HG02973 (cell line): ENCODE results near the gene JKAMP.

Experiments used
- ATAC-seq: cut with Tn5 transposase; IDR thresholded peaks from one replicate; pipeline ENCODE4 v1.9.1; 2021; ENCODE audit warnings: moderate library complexity; ENCODE audit not compliant: unreplicated experiment

Gene JKAMP

DNA sequence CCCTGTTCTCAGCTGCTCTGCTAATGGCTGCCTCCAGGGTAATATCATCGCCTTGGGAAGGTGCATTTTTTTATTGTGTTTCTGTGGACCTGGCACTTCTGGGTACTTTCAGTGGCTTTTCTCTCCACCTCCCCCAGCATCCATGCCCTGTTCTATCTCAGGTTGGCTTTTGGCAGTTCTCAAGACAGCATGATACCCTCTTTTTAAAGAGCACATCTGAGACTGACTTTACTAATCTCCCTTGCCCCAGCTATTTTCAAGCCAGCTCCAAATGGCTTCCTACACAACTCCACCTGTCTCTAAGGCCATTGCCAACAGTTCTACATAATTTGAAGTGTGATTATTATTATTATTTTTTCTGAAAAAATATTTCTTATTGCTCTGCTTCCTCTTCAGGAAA, 53.2 kb downstream of the JKAMP start:
- no peak for ATAC-seq

DNA sequence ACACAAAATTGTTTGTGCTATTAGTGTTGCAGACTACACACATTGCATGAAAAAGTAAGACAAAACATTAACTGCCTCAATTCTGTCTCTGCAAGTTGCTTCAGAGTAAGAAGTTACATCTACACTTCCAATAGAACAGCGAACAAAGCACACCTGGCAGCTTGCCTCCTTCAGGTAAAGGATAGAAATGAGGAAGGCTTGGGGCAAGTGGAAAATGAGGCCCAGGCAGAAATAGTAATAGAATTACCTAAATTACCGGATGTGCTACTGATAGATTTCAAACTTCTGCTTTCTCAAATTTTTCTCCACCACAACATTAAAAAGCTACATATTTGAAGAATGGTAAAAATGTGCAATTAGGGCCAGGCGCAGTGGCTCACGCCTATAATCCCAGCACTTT, 54.6 kb downstream of the JKAMP start:
- ATAC-seq = no peak

DNA sequence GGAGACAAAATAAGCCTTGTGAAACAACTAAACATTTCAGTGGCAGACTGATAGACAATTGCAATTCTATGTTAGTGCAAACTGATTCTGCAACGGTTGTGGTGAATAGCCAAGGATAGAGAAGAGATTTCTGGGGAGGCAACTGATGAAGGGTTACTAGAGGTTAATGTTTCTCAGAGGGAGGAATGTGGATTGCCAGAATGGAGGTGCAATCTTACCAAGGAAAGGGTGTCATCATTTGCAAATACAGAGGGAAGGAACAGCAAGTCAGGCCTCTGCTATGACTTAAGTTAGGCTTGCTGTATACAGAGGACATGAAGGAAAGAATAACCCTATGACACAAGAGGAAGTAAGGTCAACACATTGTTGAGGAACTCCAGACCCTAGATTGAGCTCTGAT, 56.5 kb downstream of the JKAMP start:
- ATAC-seq = no peak

DNA sequence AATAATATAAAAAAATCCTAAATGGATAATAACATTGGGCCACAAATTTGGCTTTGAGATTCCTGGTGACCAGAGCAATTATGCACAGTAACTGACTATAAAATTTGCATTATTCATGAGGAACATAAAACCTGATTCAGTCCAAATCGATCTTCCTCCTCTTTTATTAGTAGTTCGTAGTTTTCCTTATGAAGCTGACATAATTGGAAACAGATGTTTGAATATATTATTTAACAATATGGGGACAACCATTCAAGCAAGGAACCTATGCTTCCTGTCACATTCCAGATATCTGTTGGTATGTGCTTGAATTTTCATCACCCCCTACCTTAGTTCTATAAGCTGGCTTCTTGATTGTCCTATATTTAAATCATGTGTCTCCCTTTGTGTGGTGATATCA, 57.4 kb downstream of the JKAMP start:
- no peak for ATAC-seq

DNA sequence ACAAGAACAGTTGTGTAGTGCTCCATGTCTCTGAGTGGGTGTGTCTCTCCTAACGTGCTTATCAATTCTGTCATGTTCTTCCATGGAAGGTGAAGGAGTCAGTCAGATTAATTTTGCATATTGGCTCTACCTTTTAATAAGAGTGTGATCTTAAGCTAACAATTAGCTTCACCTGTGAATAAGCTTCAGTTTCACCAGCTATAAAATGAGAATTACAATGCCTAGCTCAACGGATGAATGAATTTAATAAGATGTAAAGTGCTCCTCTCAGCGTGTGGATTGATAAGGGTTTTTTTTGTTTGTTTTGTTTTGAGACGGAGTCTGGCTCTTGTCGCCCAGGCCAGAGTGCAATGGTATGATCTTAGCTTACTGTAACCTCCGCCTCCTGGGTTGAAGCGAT, 59.6 kb downstream of the JKAMP start:
- ATAC-seq = no peak

DNA sequence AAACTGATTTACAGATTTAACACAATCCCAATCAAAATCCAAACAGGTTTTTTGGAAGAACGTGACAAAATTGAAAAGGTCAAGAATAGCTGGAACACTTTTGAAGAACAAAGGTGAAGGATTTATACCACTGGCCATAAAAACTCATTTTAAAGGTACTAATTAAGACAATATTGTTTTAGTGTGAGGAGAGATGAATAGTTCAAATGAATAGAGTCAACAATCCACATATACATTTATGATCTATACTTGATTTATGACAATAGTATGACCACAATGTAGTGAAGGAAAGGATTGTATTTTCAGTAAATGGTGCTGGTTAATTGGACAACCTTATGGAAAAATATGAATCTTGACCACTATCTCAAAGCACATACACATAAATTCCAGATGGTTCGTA, 63.0 kb downstream of the JKAMP start:
- no peak for ATAC-seq
